ENCODE data around the gene ANXA2.

Gene ANXA2

DNA sequence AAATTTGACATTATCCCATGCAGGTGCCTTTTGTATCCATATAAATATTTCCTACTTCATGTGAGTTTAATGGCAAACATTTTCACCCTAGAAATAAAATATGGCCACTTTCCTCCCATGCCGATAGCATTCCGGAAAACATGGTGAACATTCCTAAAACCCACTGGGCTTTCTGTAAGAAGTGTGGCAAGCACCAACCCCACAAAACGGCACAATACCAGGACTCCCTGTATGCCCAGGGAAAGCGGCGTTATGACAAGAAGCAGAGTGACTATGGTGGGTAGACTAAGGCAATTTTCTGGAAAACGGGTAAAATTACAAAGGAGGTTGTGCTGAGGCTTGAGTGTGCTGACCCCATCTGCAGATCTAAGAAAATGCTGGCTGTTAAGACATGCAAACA lies 7.6 kb downstream of the ANXA2 start:
- TF ChIP-seq CTCF (IDR thresholded peaks at IDR 0.05; ENCODE audit: control insufficient read depth, extremely low read depth, insufficient read depth), result no peak
- DNase-seq (ENCODE audit: low read depth), result no peak
- H3K4me3 ChIP-seq (ENCODE audit: low read depth, low read length), result no peak overlapping the region

DNA sequence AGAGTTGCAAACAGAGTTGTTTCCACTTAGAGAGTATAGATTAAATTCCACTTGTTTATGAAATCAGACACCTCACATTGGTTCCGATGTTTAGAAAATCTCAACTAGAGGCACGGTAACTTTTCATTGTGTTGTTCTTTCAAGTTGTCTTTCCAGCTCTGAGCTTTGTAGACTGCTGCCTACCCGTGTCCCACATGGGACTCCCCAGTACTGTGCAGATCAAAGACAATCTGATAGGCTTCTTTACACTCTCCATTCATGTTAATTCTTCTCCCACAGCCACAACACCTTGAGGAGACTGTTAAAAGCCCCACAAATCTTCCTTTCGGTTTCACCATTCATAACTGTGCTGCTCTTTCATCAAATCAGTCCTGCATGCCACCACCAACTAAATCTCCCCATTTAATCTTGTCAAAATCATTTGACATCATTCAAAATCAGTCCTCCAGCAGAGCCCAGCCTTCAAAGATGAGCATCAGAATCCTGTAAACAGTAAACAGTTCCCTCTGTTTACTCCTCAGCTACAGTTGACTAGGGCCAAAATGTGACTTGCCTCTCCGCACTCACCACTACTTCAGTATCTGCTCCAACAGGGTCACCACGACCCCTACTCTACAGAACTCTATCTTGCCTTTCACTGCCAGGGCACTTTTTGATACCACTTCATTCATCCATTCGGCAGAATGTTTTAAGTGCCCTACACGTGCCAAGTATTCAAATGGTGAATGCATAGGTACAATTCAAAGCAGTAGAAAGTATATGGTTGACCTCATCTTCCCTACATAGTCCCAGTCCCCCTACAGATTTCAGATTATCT lies 8.3 kb downstream of the ANXA2 start:
- no peak overlapping the region for H3K4me3 ChIP-seq (ENCODE audit: low read depth, low read length)
- no peak for DNase-seq (ENCODE audit: low read depth)

GRCh38 chr15:60387321-60387720 lies 10.5 kb downstream of the ANXA2 start:
- DNase-seq (ENCODE audit: low read depth), result no peak
- TF ChIP-seq CTCF (IDR thresholded peaks at IDR 0.05; ENCODE audit: control insufficient read depth, extremely low read depth, insufficient read depth), result no peak
- H3K4me3 ChIP-seq (ENCODE audit: low read depth, low read length), result no peak overlapping the region

More for the DNA sequence above, 8.3 kb downstream of the ANXA2 start:
- TF ChIP-seq CTCF (IDR thresholded peaks at IDR 0.05; ENCODE audit: control insufficient read depth, extremely low read depth, insufficient read depth), result no peak

- H3K4me3 ChIP-seq (ENCODE audit: low read depth, low read length), result no peak overlapping the region
- DNase-seq (ENCODE audit: low read depth), result no peak
- TF ChIP-seq CTCF (IDR thresholded peaks at IDR 0.05; ENCODE audit: control insufficient read depth, extremely low read depth, insufficient read depth), result no peak
These were observed 11.2 kb downstream of the ANXA2 start for GRCh38 chr15:60386615-60387014.

- H3K4me3 ChIP-seq (ENCODE audit: low read depth, low read length), result no peak overlapping the region
- DNase-seq (ENCODE audit: low read depth), result no peak
- no peak for TF ChIP-seq CTCF (IDR thresholded peaks at IDR 0.05; ENCODE audit: control insufficient read depth, extremely low read depth, insufficient read depth)
These were observed 11.9 kb downstream of the ANXA2 start for GRCh38 chr15:60385620-60386552.

DNA sequence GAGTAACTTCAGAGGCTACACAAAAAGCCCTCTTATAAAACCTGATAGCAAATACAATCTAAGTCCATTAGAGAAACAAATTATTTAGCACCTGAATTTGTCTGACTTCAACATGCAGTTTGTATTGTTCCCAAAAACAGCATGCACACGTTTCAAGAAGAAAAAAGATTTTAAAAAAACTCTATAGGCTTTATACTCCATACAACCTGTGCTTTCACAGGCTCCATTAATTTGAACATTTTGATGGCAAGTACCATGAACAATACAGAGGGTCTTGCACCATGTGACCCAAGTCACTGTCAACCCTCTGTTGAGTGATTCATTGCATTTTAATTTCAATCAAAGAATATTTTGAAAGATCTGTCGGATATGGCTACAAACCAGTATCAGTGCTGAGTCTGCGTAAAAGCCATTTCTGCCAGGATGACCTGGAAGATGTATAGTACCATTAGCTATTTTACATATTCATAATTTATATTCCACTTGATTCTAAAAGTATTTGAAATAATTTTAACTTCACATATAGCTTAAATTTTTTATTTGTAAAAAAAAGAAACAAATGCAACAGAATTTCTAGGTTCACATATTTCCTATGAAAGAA lies 13.2 kb downstream of the ANXA2 start:
- no peak for TF ChIP-seq CTCF (IDR thresholded peaks at IDR 0.05; ENCODE audit: control insufficient read depth, extremely low read depth, insufficient read depth)
- no peak overlapping the region for H3K4me3 ChIP-seq (ENCODE audit: low read depth, low read length)
- DNase-seq (ENCODE audit: low read depth), result no peak
